ENCODE measurements around the gene TMEM129. TPM values are rescaled to one million over a fixed set of nuclear protein-coding genes. Genes with fewer than 3 reads are reported as not detected.

TMEM129 gene
- total RNA-seq, 2 donors from 2014 or later = 51.1 to 60.3 TPM

- ATAC-seq (no peak), DNase-seq (no peak)
- intact Hi-C loops (cut with DNase I, micrococcal nuclease) = no loop called here
Observed at GRCh38 chr4:1759818-1760223, 38.7 kb upstream of the TMEM129 start.

- ATAC-seq = no peak
- no peak for DNase-seq
- intact Hi-C loops (cut with DNase I, micrococcal nuclease) = no loop called here
Observed at GRCh38 chr4:1759170-1759817, 38.2 kb upstream of the TMEM129 start.

- intact Hi-C loops (cut with DNase I, micrococcal nuclease) = no loop called here
- DNase-seq = no peak
- no peak for ATAC-seq
Observed at GRCh38 chr4:1758306-1759121, 37.4 kb upstream of the TMEM129 start.

- no peak for ATAC-seq
- DNase-seq = no peak
- intact Hi-C loops (cut with DNase I, micrococcal nuclease) = no loop called here
Observed at GRCh38 chr4:1757836-1758235, 36.7 kb upstream of the TMEM129 start.

GRCh38 chr4:1756893-1757779 is 36.0 kb upstream of the TMEM129 start:
- no peak for DNase-seq
- intact Hi-C loops (cut with DNase I, micrococcal nuclease) = no loop called here
- ATAC-seq = no peak

- ATAC-seq (no peak), DNase-seq (no peak)
- intact Hi-C loops (cut with DNase I, micrococcal nuclease) = no loop called here
Observed at GRCh38 chr4:1756079-1756478, 35.0 kb upstream of the TMEM129 start.

GRCh38 chr4:1755297-1755696 is 34.2 kb upstream of the TMEM129 start:
- ATAC-seq (no peak), DNase-seq (no peak)
- intact Hi-C loops (cut with DNase I, micrococcal nuclease) = no loop called here

GRCh38 chr4:1754336-1754735 is 33.2 kb upstream of the TMEM129 start:
- DNase-seq (no peak), ATAC-seq (no peak)
- intact Hi-C loops (cut with DNase I, micrococcal nuclease) = loop anchor here in 1 of 2 donors (5.0 kb wide), 1 partner anchor 143 kb away; no protein-coding TSS in a partner anchor

GRCh38 chr4:1753697-1754311 is 32.7 kb upstream of the TMEM129 start:
- DNase-seq (no peak), ATAC-seq (no peak)
- intact Hi-C loops (cut with DNase I, micrococcal nuclease) = loop anchor here in 1 of 2 donors (5.0 kb wide), 1 partner anchor 143 kb away; no protein-coding TSS in a partner anchor

- ATAC-seq (no peak), DNase-seq (no peak)
- intact Hi-C loops (cut with DNase I, micrococcal nuclease) = loop anchor here in 1 of 2 donors (5.0 kb wide), 1 partner anchor 144 kb away; no protein-coding TSS in a partner anchor
Observed at GRCh38 chr4:1753294-1753696, 32.2 kb upstream of the TMEM129 start.

GRCh38 chr4:1752284-1753041 is 31.3 kb upstream of the TMEM129 start:
- ATAC-seq (peak; percentile 53), DNase-seq (peak in 1 of 2 donors; percentile 44)

GRCh38 chr4:1751919-1752283 is 30.8 kb upstream of the TMEM129 start:
- intact Hi-C loops (cut with DNase I, micrococcal nuclease) = loop anchor here in 1 of 2 donors (5.0 kb wide), 1 partner anchor 145 kb away; no protein-coding TSS in a partner anchor
- ATAC-seq (peak; percentile 47), DNase-seq (no peak)

More at GRCh38 chr4:1752284-1753041, 31.3 kb upstream of the TMEM129 start:
- intact Hi-C loops (cut with DNase I, micrococcal nuclease) = loop anchor here in 1 of 2 donors (5.0 kb wide), 1 partner anchor 145 kb away; no protein-coding TSS in a partner anchor

GRCh38 chr4:1751155-1751918 is 30.2 kb upstream of the TMEM129 start:
- ATAC-seq (no peak), DNase-seq (no peak)
- intact Hi-C loops (cut with DNase I, micrococcal nuclease) = loop anchor here in 1 of 2 donors (5.0 kb wide), 1 partner anchor 146 kb away; no protein-coding TSS in a partner anchor

GRCh38 chr4:1750381-1751154 is 29.4 kb upstream of the TMEM129 start:
- ATAC-seq (no peak), DNase-seq (no peak)
- intact Hi-C loops (cut with DNase I, micrococcal nuclease) = loop anchor here in 1 of 2 donors (5.0 kb wide), 1 partner anchor 147 kb away; no protein-coding TSS in a partner anchor

- no peak for ATAC-seq
- DNase-seq = no peak
- intact Hi-C loops (cut with DNase I, micrococcal nuclease) = loop anchor here (5.0 kb wide), 3 partner anchors 57 to 147 kb away; no protein-coding TSS in a partner anchor
Observed at GRCh38 chr4:1749826-1750225, 28.7 kb upstream of the TMEM129 start.

- DNase-seq = no peak
- no peak for ATAC-seq
- intact Hi-C loops (cut with DNase I, micrococcal nuclease) = loop anchor here (5.0 kb wide), 2 partner anchors 58 to 63 kb away; no protein-coding TSS in a partner anchor
Observed at GRCh38 chr4:1749370-1749769, 28.2 kb upstream of the TMEM129 start.
